Left lung (tissue), 10 donors: Measurements from ENCODE around the gene CLMN. TPM values are rescaled to one million over a fixed set of nuclear protein-coding genes. Genes with fewer than 3 reads are reported as not detected.
A peak's percentile ranks its signal among the peaks of the same experiment; 100 is the strongest.

Experiments used
- ATAC-seq: fragments of 200-7000 bp; cut with Tn5 transposase; one replicate; pipeline ENCODE4 v1.9.1; 2020; ENCODE audit warnings: moderate library complexity
- DNase-seq, 4 donors: peaks; one replicate each; pipeline ENCODE4 v3.0.0-alpha.2; 2013 to 2020
- H3K27ac ChIP-seq, 2 donors: fragments of 200-600 bp; sonication (generic) in 1 of 2; one replicate each; pipeline versions ENCODE4 v1.5.0 to v1.8.0; 2020 to 2021
- H3K27me3 ChIP-seq, 2 donors: fragments of 200-600 bp; sonication (generic) in 1 of 2; one replicate each; pipeline versions ENCODE4 v1.5.0 to v1.8.0; 2020 to 2021
- H3K36me3 ChIP-seq, 2 donors: fragments of 200-600 bp; sonication (generic) in 1 of 2; one replicate each; pipeline versions ENCODE4 v1.5.0 to v1.8.0; 2020 to 2021
- H3K4me1 ChIP-seq, 2 donors: fragments of 200-600 bp; one replicate each; pipeline ENCODE4 v1.8.0; 2021
- H3K4me3 ChIP-seq, 2 donors: fragments of 200-600 bp; sonication (generic) in 1 of 2; one replicate each; pipeline versions ENCODE4 v1.5.0 to v1.8.0; 2020 to 2021; ENCODE audit warnings: mild to moderate bottlenecking in 1 of 2
- H3K9me3 ChIP-seq, 2 donors: fragments of 200-600 bp; sonication (generic) in 1 of 2; one replicate each; pipeline versions ENCODE4 v1.5.0 to v1.8.0; 2020 to 2021
- intact Hi-C, 2 donors: fragments of 100-400 bp; cut with DNase I; formaldehyde crosslinking; loops; one replicate each; pipeline versions ENCODE4 v1.11.2 to v1.14.2; 2022
- polyA plus RNA-seq, 6 donors: library from polyadenylated mRNA; unstranded; fragments of 120-200 nt; gene quantifications; one replicate each; pipeline ENCODE4 v1.2.1, GENCODE V29; 2013; ENCODE audit not compliant: insufficient read length in 6 of 6
- total RNA-seq, 2 donors: library from RNA; stranded (reverse); fragmentation: NEBNext Ultra II Directional; extraction: Animal tissue kit (Norgen Biotek cat#: 25700); gene quantifications; one replicate each; pipeline ENCODE4 v1.2.1, GENCODE V29; 2021
- TF ChIP-seq, protein P1 (sequence below), 2 donors: fragments of 200-600 bp; sonication (generic) in 1 of 2; IDR thresholded peaks; one replicate each; pipeline versions ENCODE4 v1.5.0 to v1.8.0; 2021; ENCODE audit warnings: antibody characterized with exemption in 2 of 2
- donor health status: DM: no; HTN: yes; CAD: no.
- donor health status: DM: no; HTN: no; CAD: no.

CLMN gene
- total and polyA plus RNA-seq, 8 donors: 10.3 to 30.0 (median 12.6) TPM

DNA sequence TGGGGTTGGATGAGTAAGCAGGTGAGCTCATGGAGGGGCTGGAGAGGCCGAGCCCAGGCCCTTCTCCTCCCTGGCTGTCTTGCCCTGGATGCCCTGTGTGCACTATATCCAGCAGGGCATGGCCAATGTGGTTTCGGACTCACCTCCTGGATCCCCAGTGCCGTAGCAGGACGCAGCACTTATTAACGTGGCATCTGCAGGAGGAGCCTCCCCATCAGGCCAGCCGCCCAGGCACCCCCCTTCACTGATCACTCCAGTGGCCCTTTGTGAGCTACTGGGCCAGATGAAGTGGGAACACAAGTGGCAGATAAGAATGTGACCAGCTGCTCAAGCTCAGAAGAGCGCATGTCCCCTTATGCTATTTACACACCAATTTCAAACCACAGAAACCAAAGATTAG is 119.3 kb downstream of the CLMN start:
- Histone ChIP-seq H3K27me3 (no peaks in the 10 kb centered on the region), H3K4me3 (no peak overlapping the region), H3K4me1 (peaks cover 0 to 10% of the 10 kb centered on the region in 2 donors), H3K9me3 (peaks cover 0 to 4% of the 10 kb centered on the region in 2 donors), H3K36me3 (peaks cover 0 to 22% of the 10 kb centered on the region in 2 donors), H3K27ac (no peak overlapping the region)
- intact Hi-C loops: no loop called here
- peak in 3 of 4 donors; percentile 65 to 84 (median 79) for DNase-seq
- TF ChIP-seq, protein P1, sequence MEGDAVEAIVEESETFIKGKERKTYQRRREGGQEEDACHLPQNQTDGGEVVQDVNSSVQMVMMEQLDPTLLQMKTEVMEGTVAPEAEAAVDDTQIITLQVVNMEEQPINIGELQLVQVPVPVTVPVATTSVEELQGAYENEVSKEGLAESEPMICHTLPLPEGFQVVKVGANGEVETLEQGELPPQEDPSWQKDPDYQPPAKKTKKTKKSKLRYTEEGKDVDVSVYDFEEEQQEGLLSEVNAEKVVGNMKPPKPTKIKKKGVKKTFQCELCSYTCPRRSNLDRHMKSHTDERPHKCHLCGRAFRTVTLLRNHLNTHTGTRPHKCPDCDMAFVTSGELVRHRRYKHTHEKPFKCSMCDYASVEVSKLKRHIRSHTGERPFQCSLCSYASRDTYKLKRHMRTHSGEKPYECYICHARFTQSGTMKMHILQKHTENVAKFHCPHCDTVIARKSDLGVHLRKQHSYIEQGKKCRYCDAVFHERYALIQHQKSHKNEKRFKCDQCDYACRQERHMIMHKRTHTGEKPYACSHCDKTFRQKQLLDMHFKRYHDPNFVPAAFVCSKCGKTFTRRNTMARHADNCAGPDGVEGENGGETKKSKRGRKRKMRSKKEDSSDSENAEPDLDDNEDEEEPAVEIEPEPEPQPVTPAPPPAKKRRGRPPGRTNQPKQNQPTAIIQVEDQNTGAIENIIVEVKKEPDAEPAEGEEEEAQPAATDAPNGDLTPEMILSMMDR (IDR thresholded peaks at IDR 0.05): no peak
- peak; percentile 93 for ATAC-seq

DNA sequence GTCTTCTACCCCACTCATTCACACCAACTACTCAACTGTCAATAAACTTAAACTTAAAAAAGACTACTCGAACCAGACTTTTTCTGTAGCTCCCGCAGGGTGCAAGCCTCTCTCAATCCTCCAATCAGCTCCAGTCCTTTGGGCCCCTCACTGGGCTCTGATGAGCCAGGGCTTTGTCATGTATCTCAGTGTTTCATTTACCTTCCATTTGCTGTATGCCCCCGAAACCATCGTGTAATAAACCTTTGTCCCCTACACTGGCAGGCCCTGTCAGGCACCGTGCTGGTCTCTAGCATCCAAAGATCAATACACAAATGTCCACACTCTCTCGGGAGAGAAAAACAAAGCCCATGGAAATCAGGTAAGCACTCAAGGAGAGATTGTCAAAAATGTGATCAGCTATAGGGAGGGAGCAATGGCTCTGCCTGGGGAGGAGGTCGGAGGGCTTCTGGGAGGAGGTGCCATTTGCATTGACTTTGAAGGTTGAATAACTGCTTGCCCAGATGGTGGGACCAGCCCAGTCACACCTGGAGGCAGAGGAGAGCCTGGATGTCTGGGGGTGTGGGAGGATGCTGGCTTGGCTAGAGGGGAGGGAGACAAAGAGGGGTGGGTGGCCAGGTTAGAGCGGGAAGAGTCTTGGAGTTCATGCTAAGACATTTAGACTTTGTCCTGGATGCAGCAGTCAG is 120.3 kb downstream of the CLMN start:
- peaks cover 0 to 22% of the 10 kb centered on the region in 2 donors for H3K36me3 ChIP-seq
- ATAC-seq: no peak
- H3K27ac ChIP-seq: no peak overlapping the region
- no peaks in the 10 kb centered on the region for H3K9me3 ChIP-seq
- intact Hi-C loops: no loop called here
- H3K4me1 ChIP-seq: peaks cover 0 to 10% of the 10 kb centered on the region in 2 donors
- no peaks in the 10 kb centered on the region for H3K27me3 ChIP-seq
- DNase-seq: no peak
- TF ChIP-seq, protein P1 (IDR thresholded peaks at IDR 0.05): no peak
- no peak overlapping the region for H3K4me3 ChIP-seq

DNA sequence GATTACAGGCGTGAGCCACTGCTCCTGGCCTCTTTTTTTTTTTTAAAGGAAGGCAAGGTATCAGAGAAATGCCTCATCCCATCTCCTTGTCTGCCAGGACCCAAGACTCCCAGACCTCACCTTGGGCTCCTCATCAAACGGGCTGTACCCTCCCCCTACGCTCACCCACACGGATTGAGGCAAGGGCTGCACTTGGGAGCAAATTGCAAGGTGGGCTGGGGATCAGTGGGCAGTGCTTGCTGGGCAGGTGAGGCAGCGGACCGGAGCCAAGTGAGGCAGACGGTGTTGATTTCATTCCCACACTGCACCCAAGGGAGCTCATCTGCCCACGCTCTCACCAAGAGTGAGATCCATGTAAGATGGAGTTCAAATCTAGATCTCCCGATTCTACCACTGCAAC is 121.4 kb downstream of the CLMN start:
- Histone ChIP-seq H3K27ac (no peak overlapping the region), H3K36me3 (peaks cover 0 to 11% of the 10 kb centered on the region in 2 donors), H3K9me3 (no peaks in the 10 kb centered on the region), H3K4me1 (peaks cover 0 to 10% of the 10 kb centered on the region in 2 donors), H3K4me3 (no peak overlapping the region), H3K27me3 (no peaks in the 10 kb centered on the region)
- no peak for ATAC-seq
- intact Hi-C loops: no loop called here
- no peak for DNase-seq
- TF ChIP-seq, protein P1 (IDR thresholded peaks at IDR 0.05): no peak

DNA sequence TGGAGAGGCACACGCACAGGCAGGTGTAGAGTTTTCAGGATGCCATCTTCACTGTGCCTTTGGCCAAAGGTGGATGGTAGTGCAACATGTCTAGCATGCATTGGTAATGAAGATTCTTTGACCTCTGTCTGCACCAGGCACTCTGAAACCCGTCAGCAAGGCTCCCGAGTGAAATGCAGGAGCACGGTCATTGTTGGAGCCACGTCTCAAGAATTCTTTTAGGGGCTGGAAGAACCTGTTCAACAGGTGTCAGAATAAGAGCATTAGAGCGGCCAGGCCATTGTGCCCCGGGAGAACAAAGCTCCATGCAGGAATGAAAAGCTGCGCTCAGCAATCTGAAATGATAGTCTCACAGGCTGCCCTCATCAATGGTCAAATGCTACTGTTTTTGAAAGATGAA is 122.2 kb downstream of the CLMN start:
- ATAC-seq (peak; percentile 50), DNase-seq (no peak)
- Histone ChIP-seq H3K36me3 (peaks cover 0 to 4% of the 10 kb centered on the region in 2 donors), H3K27ac (no peak overlapping the region), H3K9me3 (no peaks in the 10 kb centered on the region), H3K4me1 (peaks cover 0 to 14% of the 10 kb centered on the region in 2 donors), H3K27me3 (no peaks in the 10 kb centered on the region), H3K4me3 (no peak overlapping the region)
- TF ChIP-seq, protein P1 (IDR thresholded peaks at IDR 0.05): no peak
- intact Hi-C loops: no loop called here

DNA sequence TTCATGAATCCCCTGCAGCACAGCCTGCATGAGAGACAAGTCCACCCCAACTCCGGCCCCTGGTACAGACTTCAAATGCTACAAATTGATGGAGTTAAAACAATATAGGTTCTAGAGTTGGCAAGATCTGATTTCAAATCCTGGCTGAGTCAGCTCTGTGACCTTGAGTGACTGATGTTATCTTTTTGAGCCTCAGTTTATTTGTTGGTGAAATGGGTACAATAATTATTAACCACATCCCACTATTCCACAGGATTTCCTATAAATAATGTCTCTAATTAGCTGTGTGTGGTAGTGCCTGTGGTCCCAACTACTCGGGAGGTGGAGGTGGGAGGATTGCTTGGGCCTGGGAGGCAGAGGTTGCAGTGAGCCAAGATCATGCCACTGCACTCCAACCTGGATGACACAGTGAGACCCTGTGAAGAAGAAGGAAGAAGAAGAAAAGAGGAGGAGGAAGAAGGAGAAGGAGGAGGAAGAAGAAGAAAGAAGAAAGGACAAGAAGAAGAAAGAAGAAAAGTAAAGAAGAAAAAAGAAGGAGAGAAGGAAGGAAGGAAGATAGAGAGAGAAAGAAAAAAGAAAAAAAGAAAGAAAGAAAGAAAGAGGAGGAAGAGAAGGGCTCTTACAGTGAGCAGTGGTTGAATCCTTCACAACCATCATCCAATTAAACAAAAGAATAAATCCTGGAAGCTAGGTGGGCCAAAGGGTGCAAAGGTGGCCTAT is 122.7 kb downstream of the CLMN start:
- DNase-seq (no peak), ATAC-seq (no peak)
- H3K4me1 ChIP-seq: peaks cover 0 to 17% of the 10 kb centered on the region in 2 donors

More for the DNA sequence above, 122.7 kb downstream of the CLMN start:
- Histone ChIP-seq H3K27me3 (no peaks in the 10 kb centered on the region), H3K36me3 (no peaks in the 10 kb centered on the region), H3K27ac (no peak overlapping the region), H3K9me3 (no peaks in the 10 kb centered on the region), H3K4me3 (no peak overlapping the region)
- TF ChIP-seq, protein P1 (IDR thresholded peaks at IDR 0.05): no peak
- intact Hi-C loops: no loop called here
